Progenitor cell of endocrine pancreas (in vitro differentiated cells): ENCODE data around the gene RFT1. TPM values are rescaled to one million over a fixed set of nuclear protein-coding genes. Genes with fewer than 3 reads are reported as not detected.

ENCODE experiments used
- DNase-seq: peaks from one replicate; pipeline ENCODE4 v3.0.0; 2021; ENCODE audit warnings: low spot score; ENCODE audit not compliant: unreplicated experiment
- H3K27ac Mint-ChIP-seq: 2 replicates; pipeline ENCODE4 v1.8.0; 2021; ENCODE audit warnings: mild to moderate bottlenecking, moderate library complexity, mixed read lengths
- H3K27me3 Mint-ChIP-seq: 2 replicates; pipeline ENCODE4 v1.8.0; 2021; ENCODE audit warnings: mixed read lengths
- H3K36me3 Mint-ChIP-seq: 2 replicates; pipeline ENCODE4 v1.8.0; 2022; ENCODE audit warnings: mixed read lengths; ENCODE audit not compliant: insufficient read depth
- H3K4me1 Mint-ChIP-seq: 2 replicates; pipeline ENCODE4 v1.8.0; 2021; ENCODE audit warnings: low read depth, mixed read lengths
- H3K4me3 Mint-ChIP-seq: 2 replicates; pipeline ENCODE4 v1.8.0; 2021; ENCODE audit warnings: low read depth, mild to moderate bottlenecking, moderate library complexity, mixed read lengths
- H3K9me3 Mint-ChIP-seq: 2 replicates; pipeline ENCODE4 v1.8.0; 2021; ENCODE audit warnings: low read depth, mixed read lengths
- total RNA-seq: library from RNA; stranded (reverse); gene quantifications from 2 replicates; pipeline ENCODE4 v1.2.1, GENCODE V29; 2021
- TF ChIP-seq, protein P1 (sequence below): fragments of 200-600 bp; sonication (generic); IDR thresholded peaks from one replicate; pipeline ENCODE4 v1.5.0; 2021; ENCODE audit warnings: antibody characterized with exemption, mild to moderate bottlenecking; ENCODE audit not compliant: unreplicated experiment

RFT1 gene
- total RNA-seq, 1 donor from 2014 or later: 22.5 TPM

DNA sequence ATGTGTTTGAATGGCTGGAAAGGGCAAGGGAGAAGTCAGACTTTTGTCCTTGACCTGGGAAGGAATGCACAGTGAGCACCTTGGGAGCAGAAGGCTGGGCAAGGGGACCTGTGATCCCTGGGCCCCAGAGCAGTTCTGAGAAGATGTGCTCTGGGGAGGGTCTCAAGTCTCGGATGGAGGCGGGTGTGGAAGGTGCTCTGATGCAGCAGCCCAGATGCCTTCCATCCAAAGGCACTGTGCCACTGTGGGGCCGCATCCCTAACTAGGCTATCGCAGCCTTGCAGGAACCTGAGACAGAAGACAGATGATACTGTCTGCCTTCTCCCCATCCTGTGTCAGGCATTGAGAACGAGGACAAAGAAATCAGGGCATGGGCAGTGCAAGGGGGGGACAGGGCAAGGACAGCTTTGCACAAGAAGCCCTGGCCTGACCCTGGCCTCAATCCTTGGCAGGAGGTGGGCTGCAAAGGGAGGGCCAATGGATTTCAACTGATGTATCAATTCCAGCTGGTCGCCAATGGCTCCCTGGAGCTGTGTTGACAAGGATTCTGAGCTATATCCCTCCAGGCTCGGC, 16.2 kb upstream of the RFT1 start:
- Mint-ChIP-seq H3K4me3 (no peak overlapping the region), H3K27me3 (no peaks in the 10 kb centered on the region), H3K27ac (peak overlapping the region; percentile 62), H3K4me1 (peaks cover 34% of the 10 kb centered on the region), H3K9me3 (no peaks in the 10 kb centered on the region), H3K36me3 (no peaks in the 10 kb centered on the region)
- TF ChIP-seq, protein P1, sequence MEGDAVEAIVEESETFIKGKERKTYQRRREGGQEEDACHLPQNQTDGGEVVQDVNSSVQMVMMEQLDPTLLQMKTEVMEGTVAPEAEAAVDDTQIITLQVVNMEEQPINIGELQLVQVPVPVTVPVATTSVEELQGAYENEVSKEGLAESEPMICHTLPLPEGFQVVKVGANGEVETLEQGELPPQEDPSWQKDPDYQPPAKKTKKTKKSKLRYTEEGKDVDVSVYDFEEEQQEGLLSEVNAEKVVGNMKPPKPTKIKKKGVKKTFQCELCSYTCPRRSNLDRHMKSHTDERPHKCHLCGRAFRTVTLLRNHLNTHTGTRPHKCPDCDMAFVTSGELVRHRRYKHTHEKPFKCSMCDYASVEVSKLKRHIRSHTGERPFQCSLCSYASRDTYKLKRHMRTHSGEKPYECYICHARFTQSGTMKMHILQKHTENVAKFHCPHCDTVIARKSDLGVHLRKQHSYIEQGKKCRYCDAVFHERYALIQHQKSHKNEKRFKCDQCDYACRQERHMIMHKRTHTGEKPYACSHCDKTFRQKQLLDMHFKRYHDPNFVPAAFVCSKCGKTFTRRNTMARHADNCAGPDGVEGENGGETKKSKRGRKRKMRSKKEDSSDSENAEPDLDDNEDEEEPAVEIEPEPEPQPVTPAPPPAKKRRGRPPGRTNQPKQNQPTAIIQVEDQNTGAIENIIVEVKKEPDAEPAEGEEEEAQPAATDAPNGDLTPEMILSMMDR: no peak
- DNase-seq: no peak

DNA sequence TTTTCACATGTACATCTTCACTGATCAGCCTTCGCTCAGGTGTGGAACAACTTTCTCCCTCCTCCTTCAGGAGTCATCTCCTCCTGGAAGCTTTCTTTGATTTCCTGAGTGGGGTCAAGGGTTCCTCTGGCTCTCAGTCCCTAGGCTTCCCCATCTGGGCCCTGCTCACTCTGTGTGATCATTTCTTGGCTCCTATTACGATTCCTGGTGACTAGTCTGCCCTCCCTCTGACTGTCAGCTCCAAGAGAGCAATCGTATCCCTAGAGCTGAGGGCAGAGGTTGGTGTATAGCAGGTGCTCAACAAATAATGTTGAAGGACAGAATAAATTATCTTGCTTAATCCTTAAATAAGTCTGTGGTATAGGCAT, 15.5 kb upstream of the RFT1 start:
- no peaks in the 10 kb centered on the region for H3K36me3 Mint-ChIP-seq
- peak overlapping the region; percentile 51 for H3K27ac Mint-ChIP-seq
- TF ChIP-seq, protein P1: no peak
- no peaks in the 10 kb centered on the region for H3K27me3 Mint-ChIP-seq
- peaks cover 33% of the 10 kb centered on the region for H3K4me1 Mint-ChIP-seq
- DNase-seq: no peak
- H3K4me3 Mint-ChIP-seq: no peak overlapping the region
- H3K9me3 Mint-ChIP-seq: no peaks in the 10 kb centered on the region

DNA sequence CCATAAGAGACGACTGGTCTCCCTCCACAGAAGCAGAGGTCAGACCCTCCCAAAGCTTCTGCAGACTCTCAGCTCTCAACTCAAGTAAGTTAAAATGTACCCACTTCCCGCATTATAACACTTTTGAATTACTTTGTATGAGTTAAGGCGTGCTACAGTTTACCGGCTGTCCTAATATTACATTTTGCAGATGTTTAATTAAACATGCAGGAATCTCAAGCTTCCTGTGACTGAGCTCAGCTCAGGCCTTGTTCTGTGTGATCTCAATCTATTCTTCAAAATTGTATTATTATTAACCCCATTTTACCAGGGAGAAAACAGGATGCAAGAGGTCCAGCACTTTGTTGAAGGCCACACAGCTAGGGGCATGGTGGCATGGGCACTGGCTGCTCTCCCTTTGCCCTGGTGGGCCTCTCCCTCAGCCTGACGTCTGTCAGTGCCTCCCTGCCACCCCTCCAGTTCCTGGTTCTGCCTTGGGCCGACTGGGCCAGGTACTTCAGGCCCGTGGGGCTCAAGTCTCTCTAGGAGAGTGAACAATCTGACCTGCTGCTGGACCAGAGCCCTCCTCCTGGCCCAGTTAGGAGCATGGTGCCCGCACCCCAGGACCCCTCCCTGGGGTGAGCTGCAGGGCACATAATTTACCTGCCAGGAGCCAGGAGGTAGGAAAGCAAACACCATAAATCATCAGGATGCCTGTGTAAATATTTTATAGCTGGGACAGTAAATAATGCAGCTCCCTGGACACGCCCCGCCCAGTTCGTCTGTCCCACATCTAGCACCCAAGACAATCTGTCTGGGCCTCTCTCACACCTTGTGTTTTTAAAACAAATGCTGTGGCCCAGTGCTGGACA, 14.9 kb upstream of the RFT1 start:
- Mint-ChIP-seq H3K27ac (peak overlapping the region; percentile 54), H3K9me3 (no peaks in the 10 kb centered on the region), H3K36me3 (no peaks in the 10 kb centered on the region), H3K27me3 (no peaks in the 10 kb centered on the region), H3K4me1 (peaks cover 36% of the 10 kb centered on the region), H3K4me3 (no peak overlapping the region)
- no peak for DNase-seq
- TF ChIP-seq, protein P1: no peak

DNA sequence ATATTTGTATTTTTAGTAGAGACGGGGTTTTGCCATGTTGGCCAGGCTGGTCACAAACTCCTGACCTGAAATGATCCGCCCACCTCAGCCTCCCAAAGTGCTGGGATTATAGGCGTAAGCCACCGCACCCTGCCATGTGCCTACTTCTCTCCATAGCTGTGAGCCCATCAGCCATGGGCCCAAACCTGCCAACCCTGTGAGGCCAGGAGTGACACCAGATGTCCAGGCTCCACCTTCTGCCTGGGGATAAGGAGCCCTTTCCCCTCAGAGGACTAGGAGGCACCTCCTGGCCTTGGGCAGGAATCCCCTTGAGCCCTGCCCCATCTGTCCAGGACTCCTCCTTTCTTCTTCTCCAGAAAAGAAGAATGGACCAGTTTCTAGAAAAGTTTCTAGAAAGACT, 14.2 kb upstream of the RFT1 start:
- Mint-ChIP-seq H3K27ac (no peak overlapping the region), H3K4me3 (no peak overlapping the region), H3K9me3 (no peaks in the 10 kb centered on the region), H3K4me1 (peaks cover 33% of the 10 kb centered on the region), H3K27me3 (no peaks in the 10 kb centered on the region), H3K36me3 (no peaks in the 10 kb centered on the region)
- DNase-seq: no peak
- TF ChIP-seq, protein P1: no peak

DNA sequence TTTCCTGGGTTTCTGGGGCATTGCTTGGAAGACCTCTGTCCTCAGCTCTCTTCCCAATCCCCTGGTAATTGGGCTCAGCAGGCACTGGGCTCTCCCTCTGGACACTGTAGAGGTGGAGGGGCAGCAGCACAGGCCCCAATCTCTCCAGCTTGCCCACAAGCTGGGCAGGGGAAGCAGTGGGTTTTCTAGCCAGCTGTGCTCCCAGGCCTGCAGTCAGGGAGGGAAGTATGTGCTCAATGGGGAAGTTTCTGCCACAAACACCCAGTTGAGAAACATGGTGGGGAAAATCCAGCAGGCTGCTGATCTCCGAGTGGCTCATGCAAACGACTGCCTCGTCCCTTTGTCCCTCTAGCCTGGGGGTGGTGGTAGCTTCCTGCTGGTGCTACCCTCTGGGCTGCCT, 12.8 kb upstream of the RFT1 start:
- TF ChIP-seq, protein P1: no peak
- Mint-ChIP-seq H3K36me3 (no peaks in the 10 kb centered on the region), H3K4me1 (peaks cover 34% of the 10 kb centered on the region), H3K27ac (no peak overlapping the region), H3K27me3 (no peaks in the 10 kb centered on the region), H3K9me3 (no peaks in the 10 kb centered on the region), H3K4me3 (no peak overlapping the region)
- DNase-seq: no peak
